Pulmonary artery endothelial cell (primary cell): ENCODE results near the gene KCNK6. TPM values are rescaled to one million over a fixed set of nuclear protein-coding genes. Genes with fewer than 3 reads are reported as not detected.
"Not testable (repeated sequence)": the region's sequence is repeated elsewhere in the genome, so short reads cannot be mapped to it uniquely, and the experiment has no call there.

Experiments used
- DNase-seq: peaks from one replicate; pipeline ENCODE4 v3.0.0-alpha.2; 2011; ENCODE audit warnings: low read depth, low spot score
- total RNA-seq: library from RNA; depleted of rRNA; stranded (reverse); fragments of >200 nt; gene quantifications from 2 replicates; pipeline ENCODE4 v1.2.3, GENCODE V29; 2014

The KCNK6 gene
- total RNA-seq, 1 donor from 2014 or later, result 7.0 TPM

- DNase-seq, result no peak
Measured at GRCh38 chr19:38323291-38323690, 3.6 kb downstream of the KCNK6 start.

DNA sequence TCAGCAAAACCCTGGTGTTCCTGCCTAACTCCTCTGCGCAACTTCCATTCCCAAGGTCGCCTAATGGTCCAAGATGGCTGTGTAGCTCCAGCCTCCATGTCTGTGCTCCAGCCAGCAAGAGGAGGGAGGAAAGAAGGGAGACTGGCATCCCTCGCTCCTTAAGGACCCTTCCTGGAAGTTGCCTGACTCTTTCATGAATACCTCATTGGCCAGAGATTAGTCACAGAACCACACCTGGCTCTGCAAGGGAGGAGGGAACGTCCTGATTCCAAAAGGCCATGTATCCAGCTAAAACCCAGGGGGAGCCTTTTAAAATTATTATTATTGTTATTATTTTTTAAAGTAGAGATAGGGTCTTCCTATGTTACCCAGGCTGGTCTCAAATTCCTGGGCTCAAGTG lies 4.8 kb downstream of the KCNK6 start:
- no peak for DNase-seq

GRCh38 chr19:38326591-38326990 lies 6.9 kb downstream of the KCNK6 start:
- no peak for DNase-seq

DNA sequence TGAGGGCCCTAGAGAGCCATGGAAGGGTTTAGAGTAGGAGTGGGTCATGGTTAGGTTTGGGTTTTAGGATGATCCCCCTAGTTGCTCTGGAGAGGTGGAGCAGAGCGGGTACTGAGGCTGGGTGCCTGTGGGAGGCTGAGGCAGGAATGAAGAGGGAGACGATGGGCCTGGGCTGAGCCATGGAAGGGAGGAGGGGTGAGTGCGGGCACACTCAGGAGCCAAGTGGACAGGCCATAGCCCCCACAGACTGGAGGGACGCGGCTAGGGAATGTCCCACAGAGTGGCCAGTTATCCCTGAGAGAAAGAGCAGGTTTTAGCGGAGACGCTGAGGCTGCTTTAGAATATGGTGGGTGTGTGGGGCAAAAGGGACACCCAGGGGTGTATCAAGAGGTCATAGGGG lies 10.0 kb downstream of the KCNK6 start:
- DNase-seq, result no peak

DNA sequence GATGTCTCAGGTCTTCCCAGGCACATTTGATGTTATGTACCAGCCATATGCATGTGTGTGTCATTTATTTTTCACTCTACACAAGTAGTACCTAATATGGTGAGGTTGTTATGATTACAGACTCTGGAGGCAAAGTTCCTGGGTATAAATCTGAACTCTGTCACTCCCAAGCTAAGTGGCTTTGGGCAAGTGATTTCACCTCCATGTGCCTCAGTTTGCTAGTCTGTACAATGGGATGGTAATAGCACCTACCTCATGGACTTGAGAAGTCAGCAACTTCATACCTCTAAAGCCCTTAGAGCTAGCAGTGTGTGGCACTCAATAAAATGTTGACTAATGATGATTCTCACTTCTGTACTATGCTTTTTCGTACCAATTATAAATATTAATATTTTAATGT lies 12.1 kb downstream of the KCNK6 start:
- no peak for DNase-seq

DNA sequence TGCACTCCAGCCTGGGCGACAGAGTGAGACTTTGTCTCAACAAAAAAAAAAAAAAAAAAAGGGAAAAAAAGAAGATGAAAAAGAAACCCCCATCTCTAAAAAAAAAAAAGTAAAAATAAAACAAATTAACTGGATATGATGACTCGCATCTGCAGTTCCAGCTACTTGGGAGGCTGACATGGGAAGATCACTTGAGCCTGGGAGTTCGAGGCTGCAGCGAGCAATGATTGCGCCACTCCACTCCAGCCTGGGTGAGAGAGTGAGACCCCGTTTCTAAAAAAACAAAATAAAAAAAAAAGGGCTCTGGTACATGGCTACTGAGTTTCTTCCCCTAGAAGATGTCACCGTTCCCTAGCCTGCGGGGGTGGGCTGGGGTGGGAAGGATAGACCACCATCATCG lies 13.6 kb downstream of the KCNK6 start:
- DNase-seq, result no peak

- DNase-seq, result peak; percentile 88
Measured at GRCh38 chr19:38335949-38336637, 16.4 kb downstream of the KCNK6 start.

- peak; percentile 74 for DNase-seq
Measured at GRCh38 chr19:38336638-38337359, 17.2 kb downstream of the KCNK6 start.

GRCh38 chr19:38337360-38337653 lies 17.7 kb downstream of the KCNK6 start:
- no peak for DNase-seq

DNA sequence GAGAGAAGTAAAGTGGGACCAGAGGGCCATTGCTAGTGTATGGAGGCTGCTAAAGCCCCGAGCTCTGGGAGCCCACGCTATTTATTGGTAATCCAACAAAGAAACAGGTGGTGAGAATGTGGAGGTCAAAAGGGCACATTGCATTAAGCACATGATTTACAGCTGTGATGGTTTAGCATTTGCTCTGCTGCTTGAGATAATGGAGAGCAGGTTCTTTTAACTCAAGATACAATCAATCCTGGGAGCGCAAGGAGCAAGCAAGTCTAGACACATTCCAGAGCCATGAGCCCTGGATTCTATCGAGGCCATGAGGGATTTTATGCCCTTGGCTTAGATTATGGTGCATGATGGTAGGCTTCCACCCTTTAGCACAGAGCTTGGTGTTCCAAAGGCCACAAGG lies 19.4 kb downstream of the KCNK6 start:
- DNase-seq, result not testable (repeated sequence)

DNA sequence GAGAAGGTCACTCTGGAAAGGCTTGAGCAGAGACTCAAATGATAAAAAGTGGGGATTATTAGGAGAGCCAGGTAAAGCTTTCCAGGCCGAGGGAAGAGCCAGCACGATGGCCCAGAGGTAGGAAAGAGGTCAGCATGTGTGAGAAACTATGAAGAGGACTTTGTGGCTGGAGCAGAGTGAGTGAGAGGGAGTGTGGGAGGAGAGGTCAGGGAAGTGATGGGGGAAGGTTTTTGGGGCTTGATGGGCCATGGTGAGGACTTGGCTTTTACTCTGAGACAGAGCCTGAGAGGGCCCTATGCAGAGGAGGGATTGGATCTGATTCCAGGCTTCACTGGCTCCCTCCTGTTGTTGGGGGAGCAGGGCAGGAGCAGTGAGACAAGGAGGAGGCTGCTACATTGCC lies 21.3 kb downstream of the KCNK6 start:
- DNase-seq, result no peak

DNA sequence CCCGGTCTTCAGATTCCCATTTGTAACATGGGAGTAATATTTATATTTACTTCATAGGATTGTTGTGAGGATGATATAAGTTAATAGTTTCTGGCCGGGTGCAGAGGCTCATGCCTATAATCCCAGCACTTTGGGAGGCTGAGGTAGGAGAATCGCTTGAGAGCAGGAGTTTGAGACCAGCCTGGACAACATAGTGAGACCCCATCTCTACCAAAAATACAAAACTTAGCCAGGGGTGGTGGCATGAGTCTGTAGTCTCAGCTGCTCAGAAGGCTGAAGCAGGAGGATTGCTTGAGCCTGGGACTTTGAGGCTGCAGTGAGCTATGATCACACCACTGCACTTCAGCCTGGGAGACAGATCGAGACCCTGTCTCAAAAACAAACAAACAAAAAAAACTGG lies 27.2 kb downstream of the KCNK6 start:
- DNase-seq, result no peak

- DNase-seq, result no peak
Measured at GRCh38 chr19:38350883-38351282, 31.2 kb downstream of the KCNK6 start.

DNA sequence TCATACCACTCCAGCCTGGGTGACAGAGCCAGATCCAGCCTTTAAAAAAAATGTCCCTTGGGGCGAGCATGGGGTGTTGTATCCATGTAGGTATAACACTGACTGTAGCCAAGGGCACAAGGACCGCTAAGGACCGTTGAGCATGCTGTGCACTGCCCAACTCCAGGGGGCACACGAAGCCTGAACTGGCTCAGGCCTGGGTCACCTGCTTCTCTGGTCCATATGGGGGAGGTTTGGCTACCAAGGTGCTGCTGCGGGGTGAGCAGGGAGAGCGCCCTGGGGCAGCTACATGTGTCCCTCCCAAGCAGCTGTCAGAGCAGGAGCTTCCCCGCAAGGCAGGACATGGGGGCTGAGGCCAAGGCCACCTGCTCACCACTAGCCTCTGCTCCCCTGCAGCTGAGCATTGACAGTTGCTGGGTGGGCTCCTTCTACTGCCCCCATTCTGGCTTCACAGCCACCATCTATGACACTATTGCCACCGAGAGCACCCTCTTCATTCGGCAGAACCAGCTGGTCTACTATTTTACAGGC lies 32.3 kb downstream of the KCNK6 start:
- DNase-seq, result no peak

DNA sequence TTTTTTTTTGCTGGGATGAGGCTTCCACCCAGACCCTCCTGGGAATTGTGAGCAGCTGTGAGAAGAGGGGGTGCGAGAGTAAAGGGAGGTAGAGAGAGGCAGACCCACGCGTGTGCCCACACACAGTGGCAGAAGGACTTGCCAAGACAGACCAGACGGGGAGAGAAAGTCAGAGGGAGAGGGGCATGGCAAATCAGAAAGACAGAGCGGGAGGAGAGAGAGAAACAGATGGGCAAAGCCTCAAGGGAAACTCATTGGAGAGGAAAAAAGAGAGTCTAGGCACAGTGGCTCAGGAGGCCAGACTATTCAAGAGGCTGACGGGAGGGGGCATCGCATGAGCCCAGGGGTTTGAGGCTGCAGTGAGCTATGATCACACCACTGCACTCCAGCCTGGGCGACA lies 33.0 kb downstream of the KCNK6 start:
- no peak for DNase-seq

DNA sequence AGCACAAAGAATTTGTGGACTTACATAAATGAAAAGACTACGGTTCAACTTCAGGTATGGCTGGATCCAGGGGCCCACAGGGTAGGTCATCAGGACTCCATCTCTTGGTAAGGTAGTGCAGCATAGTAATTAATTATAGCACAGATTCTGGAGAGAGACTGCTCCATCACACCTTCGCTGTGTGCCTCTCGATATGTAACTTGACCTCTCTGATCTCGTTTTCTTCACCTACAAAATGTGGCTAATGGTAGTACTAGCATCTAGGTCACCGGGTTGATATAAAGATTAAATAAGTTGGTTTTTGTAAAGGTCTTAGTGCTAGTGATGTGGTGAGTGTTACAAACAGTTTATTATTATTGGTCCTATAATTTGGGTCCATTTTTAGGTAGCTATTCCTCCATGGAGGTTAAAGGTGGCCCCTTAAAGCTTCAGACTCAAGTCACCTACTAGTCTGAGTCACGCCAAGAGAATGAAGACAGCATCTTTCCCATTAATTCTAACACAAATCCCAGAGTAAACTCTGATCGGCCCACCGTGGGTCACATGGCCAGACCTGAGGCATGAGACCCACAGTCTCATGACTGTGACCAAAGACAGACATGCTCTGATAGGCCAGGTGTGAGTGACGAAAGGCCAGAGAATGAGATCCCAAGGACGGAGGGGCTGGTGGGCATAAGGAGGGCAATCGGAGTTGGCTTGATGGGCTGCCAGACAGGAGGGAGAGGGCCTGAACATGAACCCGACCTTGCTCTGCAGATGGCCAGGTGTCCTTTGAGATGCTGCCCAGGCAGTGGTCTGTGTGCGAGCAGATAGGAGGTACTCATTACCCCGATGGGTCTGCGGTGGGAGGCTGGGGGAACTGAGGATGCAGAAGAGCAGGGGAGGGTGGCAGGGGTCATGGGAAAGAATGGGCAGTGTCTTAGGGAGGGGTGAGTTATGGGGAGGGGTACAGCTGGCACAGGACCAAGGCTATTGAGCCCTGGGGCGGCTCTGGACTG lies 36.4 kb downstream of the KCNK6 start:
- DNase-seq, result no peak

GRCh38 chr19:38358071-38358470 lies 38.4 kb downstream of the KCNK6 start:
- DNase-seq, result no peak

DNA sequence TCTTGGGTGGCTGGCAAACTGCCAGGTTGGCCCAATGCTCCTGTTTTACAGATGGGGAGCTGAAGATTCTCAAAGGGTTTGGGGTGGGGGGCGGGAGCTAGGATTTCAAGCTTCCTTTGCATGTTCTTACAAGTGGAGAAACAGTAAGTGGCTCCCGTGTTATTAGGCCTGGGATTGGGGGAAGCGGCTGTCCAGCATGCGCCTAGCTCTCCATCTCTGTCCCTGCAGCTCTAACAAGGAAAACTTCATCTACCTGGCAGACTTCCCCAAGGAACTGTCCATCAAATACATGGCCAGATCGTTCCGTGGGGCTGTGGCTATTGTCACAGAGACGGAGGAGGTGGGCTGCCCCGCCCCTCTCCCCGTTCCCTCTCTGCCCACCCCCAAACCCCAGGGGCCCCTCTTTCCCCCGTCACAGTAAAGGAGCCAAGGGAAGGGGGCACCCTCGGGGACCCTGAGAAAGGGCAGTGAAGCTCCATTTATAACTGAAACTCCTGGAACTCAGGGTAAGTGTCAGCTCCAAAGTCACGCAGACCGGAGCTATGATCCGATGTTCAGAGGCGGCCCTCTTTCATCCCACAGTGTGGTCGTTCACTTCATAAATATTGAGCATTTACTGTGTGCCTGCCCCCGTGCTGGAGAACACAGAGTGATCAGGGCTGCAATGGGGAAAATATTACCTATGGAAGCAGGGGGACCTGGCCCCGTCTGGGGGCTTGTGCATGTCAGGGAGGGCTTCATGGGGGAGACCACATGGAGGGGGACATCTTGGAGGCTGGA lies 39.8 kb downstream of the KCNK6 start:
- DNase-seq, result no peak

DNA sequence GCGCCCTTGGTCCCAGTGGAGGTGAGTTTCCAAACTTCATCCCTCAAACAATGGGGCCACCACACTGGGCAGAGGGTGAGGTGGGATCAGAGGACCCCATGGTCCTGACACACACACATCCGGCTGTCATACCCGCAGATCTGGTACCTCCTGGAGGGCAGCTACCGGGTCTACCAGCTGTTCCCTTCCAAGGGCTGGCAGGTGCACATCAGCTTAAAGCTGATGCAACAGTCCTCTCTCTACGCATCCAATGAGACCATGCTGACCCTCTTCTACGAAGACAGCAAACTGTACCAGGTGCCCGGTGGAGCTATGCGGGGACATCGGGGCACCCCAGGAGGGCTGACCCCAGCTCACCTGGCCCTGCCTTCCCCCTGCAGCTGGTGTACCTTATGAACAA lies 40.7 kb downstream of the KCNK6 start:
- DNase-seq, result no peak

DNA sequence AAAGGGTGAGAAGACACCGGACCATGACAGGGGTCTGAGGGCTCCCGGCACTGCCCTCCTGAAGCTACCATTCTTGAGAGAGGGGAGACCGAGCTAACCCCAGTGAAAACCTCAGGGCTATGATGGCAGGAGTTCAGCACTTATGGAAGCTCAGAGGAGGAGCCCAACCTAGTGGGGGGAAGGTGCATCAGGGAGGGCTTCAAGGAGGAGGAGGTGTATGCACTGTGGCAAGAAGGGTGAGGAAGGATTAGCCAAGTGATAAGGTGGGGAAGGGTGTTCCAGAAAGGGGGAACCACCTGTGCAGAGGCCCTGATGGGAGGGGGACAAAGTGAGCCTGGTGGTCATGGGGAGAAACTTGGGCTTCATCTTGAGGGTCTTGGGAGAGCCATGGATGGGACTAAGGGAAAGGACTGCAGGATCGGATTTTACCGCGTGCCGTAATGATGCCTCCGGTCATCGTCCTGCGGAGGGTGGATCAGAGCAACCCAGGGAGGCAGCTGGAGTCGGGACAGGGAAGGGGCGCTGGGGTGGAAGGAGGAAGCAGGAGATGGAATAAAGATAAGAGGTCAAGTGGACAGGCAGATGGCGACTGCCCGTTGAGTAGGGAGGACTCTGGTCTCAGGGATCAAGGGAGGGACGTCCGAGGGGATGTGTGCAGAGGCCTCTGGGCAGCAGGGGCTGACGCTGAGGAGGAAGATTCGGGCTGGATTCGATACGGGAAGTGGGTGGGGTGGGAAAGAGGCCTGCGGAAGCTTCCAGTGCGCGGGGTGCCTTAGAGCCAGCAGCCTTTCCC lies 41.4 kb downstream of the KCNK6 start:
- DNase-seq, result no peak
